ENCODE results near the gene YPEL2. TPM values are rescaled to one million over a fixed set of nuclear protein-coding genes. Genes with fewer than 3 reads are reported as not detected.
"Not testable (repeated sequence)": the region's sequence is repeated elsewhere in the genome, so short reads cannot be mapped to it uniquely, and the experiment has no call there.

Gene YPEL2
- total RNA-seq, 1 donor from 2014 or later: 6.4 TPM

DNA sequence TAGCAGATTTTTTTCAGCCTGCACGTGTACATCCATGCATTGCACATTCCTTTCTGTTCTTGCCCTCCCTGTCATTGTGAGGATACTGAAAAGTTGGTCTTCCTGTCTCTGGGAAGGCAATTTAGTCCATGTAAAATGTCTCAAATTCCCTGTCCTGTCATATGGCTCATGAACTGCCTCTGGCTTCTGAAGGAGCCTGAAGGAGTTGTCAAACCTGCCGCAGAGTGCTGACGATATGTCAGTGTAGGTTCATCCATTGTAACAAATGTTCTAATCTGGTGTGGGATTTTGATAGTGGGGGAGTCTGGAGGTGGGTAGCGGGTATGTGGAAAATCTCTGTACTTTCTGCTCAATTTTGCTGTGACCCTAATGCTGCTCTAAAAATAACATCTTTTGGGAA is 59.6 kb downstream of the YPEL2 start:
- TF ChIP-seq, protein P1, sequence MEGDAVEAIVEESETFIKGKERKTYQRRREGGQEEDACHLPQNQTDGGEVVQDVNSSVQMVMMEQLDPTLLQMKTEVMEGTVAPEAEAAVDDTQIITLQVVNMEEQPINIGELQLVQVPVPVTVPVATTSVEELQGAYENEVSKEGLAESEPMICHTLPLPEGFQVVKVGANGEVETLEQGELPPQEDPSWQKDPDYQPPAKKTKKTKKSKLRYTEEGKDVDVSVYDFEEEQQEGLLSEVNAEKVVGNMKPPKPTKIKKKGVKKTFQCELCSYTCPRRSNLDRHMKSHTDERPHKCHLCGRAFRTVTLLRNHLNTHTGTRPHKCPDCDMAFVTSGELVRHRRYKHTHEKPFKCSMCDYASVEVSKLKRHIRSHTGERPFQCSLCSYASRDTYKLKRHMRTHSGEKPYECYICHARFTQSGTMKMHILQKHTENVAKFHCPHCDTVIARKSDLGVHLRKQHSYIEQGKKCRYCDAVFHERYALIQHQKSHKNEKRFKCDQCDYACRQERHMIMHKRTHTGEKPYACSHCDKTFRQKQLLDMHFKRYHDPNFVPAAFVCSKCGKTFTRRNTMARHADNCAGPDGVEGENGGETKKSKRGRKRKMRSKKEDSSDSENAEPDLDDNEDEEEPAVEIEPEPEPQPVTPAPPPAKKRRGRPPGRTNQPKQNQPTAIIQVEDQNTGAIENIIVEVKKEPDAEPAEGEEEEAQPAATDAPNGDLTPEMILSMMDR (conservative IDR thresholded peaks at IDR 0.05; ENCODE audit: low read depth, low read length): no peak
- no peak for DNase-seq (ENCODE audit: low read depth)
- H3K4me3 ChIP-seq (ENCODE audit: low read depth, low read length): no peak overlapping the region

DNA sequence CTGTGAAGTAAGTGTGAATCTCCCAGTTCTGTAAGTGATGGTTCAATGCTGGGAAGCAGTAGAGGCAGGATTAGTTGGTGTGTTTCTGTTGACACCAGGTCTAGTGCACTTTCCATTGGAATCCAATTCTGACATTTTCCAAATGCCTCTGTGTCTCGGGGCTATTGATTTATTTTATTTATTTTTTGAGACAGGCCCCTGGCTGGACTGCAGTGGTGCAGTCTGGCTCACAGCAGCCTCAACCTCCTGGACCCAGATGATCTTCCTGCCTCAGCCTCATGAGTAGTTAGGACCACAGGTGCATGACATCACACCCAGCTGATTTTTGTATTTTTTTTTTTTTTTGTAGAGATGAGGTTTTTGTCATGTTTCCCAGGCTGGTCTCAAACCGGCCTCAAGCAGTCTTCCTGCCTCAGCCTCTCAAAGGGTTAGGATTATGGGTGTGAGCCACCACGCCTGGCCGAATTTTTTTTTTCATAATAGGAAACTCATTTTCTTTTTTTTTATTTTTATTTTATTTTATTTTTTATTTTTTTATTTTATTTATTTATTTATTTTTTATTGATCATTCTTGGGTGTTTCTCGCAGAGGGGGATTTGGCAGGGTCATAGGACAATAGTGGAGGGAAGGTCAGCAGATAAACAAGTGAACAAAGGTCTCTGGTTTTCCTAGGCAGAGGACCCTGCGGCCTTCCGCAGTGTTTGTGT is 61.7 kb downstream of the YPEL2 start:
- TF ChIP-seq, protein P1 (conservative IDR thresholded peaks at IDR 0.05; ENCODE audit: low read depth, low read length): no peak
- H3K4me3 ChIP-seq (ENCODE audit: low read depth, low read length): no peak overlapping the region
- DNase-seq (ENCODE audit: low read depth): no peak

GRCh38 chr17:59393742-59394410 is 62.4 kb downstream of the YPEL2 start:
- DNase-seq (ENCODE audit: low read depth); H3K4me3 ChIP-seq (ENCODE audit: low read depth, low read length): not testable (repeated sequence)

DNA sequence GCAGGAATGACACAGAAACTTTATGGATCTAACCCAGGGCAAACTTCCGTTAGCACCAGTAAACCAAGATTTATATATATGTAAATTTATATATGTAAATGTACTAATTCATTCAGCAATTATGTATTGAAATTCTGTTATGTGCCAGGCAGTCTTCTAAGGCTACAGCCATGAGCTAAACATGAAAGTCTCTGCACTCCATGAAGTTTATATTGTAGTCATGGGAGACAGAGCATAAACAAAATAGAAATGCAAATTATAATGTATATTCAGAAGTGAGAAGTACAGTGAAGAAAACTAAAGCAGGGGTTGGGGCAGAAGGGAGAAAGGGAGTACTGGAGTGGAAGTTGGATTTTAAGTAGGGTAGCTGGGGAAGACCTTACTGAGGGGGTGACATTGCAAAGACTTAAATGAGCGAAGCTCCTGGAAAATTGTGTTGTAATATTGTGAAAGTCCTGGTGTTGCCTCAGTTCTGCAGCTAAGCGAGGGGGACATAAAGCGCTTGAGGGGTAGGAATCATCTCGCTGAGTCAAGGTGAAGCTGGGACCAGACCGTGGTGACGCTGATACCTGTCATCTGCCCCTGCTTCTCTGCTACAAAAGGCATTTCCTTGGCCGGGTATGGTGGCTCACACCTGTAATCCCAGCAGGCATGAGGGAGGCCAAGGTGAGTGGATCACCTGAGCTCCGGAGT is 64.8 kb downstream of the YPEL2 start:
- DNase-seq (ENCODE audit: low read depth): no peak
- no peak overlapping the region for H3K4me3 ChIP-seq (ENCODE audit: low read depth, low read length)
- TF ChIP-seq, protein P1 (conservative IDR thresholded peaks at IDR 0.05; ENCODE audit: low read depth, low read length): no peak

DNA sequence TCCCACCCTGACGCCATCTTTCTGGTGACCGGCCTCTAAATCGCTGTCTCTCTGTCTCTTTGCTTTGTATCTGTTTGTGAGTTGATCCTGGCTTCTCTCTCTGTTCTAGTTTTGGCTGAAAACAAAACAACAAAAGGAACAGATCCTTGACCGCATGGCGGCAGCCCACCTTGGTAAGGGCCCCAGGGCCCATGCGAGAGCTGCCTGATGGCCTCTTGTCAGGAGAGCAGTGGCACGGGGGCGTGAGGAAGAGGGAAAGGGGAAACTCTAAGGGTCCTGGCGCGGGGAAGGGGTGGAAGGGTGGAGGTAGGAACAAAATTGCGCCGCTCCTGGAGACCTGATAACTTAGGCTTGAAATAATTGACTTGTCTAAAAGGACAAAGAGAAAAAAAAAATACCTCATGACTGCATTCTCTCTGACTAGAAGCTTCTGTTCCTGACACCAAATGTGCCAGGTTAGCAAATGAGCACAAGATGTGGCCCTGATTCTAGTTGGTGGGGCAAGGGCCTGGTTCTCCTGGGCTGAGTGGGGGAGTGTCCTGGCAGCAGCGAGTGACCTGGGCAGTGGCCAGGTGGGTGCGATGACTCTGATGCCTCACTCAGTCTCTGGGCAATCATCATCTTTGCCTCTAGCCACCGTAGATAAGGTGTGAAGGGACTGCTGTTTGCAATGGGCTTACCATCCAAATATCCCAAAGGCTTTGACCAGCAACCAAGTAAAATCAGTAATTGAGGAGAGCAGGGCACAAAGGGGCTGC is 66.0 kb downstream of the YPEL2 start:
- no peak overlapping the region for H3K4me3 ChIP-seq (ENCODE audit: low read depth, low read length)
- no peak for DNase-seq (ENCODE audit: low read depth)
- TF ChIP-seq, protein P1 (conservative IDR thresholded peaks at IDR 0.05; ENCODE audit: low read depth, low read length): no peak

- TF ChIP-seq, protein P1 (conservative IDR thresholded peaks at IDR 0.05; ENCODE audit: low read depth, low read length): no peak
- no peak overlapping the region for H3K4me3 ChIP-seq (ENCODE audit: low read depth, low read length)
- DNase-seq (ENCODE audit: low read depth): no peak
Observed at GRCh38 chr17:59399914-59400313, 68.5 kb downstream of the YPEL2 start.

DNA sequence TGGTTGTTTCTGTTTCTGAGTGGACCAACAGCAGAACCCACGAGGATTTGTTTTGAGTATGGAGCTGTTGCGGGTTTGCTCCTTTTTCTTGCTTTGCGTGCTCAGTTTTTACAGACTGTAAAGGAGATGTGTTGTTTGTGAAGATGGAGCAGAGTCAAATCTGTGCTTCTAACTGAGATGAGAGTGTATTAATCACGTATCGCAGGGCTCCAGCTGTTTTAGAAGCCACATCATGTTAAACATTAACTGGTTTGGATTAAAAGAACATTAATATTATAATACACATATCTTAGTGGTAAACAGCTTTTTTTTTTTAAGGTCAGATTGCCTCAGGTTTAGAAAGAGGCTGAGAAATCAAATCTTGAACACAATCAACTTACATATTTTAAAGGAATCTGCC is 69.4 kb downstream of the YPEL2 start:
- H3K4me3 ChIP-seq (ENCODE audit: low read depth, low read length): peak overlapping the region; percentile 20
- no peak for DNase-seq (ENCODE audit: low read depth)

More for the DNA sequence above, 69.4 kb downstream of the YPEL2 start:
- TF ChIP-seq, protein P1 (conservative IDR thresholded peaks at IDR 0.05; ENCODE audit: low read depth, low read length): no peak

Measured in epithelial cell of proximal tubule (primary cell).